BLaER1 (cell line): ENCODE measurements around the gene CA11.
A peak's percentile ranks its signal among the peaks of the same experiment; 100 is the strongest.

Experiments
- H3K27ac ChIP-seq: shearing (Covaris generic); formaldehyde crosslinking; 2 replicates; pipeline ENCODE4 v1.8.1; 2022
- H3K27me3 ChIP-seq: shearing (Covaris generic); formaldehyde crosslinking; 2 replicates; pipeline ENCODE4 v1.8.1; 2022
- H3K36me3 ChIP-seq: shearing (Covaris generic); formaldehyde crosslinking; 2 replicates; pipeline ENCODE4 v1.8.1; 2022
- H3K4me1 ChIP-seq: shearing (Covaris generic); formaldehyde crosslinking; 2 replicates; pipeline ENCODE4 v1.8.1; 2022
- H3K4me2 ChIP-seq: shearing (Covaris generic); formaldehyde crosslinking; 2 replicates; pipeline ENCODE4 v1.8.1; 2022
- H3K4me3 ChIP-seq: shearing (Covaris generic); formaldehyde crosslinking; 2 replicates; pipeline ENCODE4 v1.8.1; 2022
- H3K9ac ChIP-seq: shearing (Covaris generic); formaldehyde crosslinking; 2 replicates; pipeline ENCODE4 v1.8.1; 2022
- H3K9me3 ChIP-seq: shearing (Covaris generic); formaldehyde crosslinking; 2 replicates; pipeline ENCODE4 v1.8.1; 2022
- H4K20me1 ChIP-seq: shearing (Covaris generic); formaldehyde crosslinking; 2 replicates; pipeline ENCODE4 v1.8.1; 2022
- Cebpa-rat ChIP-seq: shearing (Covaris generic); IDR thresholded peaks from 2 replicates; pipeline ENCODE4 v1.8.1; 2022

Gene CA11

DNA sequence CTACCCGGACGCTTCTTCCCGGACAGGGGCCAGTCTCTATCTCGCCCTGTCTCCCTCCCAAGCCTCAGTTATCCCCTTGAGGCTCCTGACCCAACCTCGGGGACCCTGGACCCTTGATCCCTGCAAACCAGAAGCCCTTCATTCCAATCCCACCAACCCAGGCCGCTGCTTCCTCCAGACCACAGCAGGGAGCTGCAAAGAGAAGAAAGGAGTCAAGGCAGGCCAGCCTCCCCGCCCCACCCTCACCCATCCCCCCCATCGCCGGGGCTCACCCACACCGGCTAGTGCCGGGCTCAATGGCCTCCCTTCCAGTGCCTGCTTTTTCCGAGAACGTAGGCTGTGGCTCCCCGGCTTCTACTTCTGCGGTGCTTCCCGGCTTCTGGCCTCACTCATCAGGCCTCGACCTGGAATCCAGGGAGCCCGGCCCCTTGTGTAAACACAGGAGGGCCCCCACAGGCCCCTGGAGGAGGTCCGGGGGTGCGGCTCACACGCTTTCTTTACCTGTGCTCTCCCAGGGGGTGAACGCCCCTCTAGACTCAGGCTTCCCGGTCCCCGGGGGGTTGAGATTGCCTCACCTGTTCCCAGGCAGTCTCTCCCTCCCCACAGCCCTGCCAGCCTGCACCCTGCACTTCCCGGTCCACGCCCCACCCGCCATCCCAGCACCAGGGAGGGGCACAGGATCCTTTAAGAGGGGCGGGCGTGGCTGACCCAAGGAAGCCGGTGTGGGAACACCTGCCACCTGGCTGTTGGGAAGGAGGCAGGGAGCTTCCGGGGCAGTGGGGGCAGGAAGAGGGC, 31.4 kb downstream of the CA11 start, which contains the start of gene FAM83E:
TSS of gene FAM83E (minus strand) at position 641 of the 795 bp plus-strand sequence. CDS start 1,704 bp downstream, outside the sequence.
- Histone ChIP-seq H3K4me1 (peaks cover 47% of the 10 kb centered on the region), H3K9me3 (no peaks in the 10 kb centered on the region), H3K36me3 (peaks cover 52% of the 10 kb centered on the region), H3K4me2 (peak within 1 kb of the TSS; percentile 96; the same call in 1 of the 2 replicates), H3K27me3 (no peaks in the 10 kb centered on the region), H3K27ac (peak within 1 kb of the TSS; percentile 26), H4K20me1 (peaks cover 54% of the 10 kb centered on the region), H3K4me3 (no peak within 1 kb of the TSS), H3K9ac (peak within 1 kb of the TSS; percentile 97)
- no peak for TF ChIP-seq Cebpa-rat

GRCh38 chr19:48613852-48614435, 32.0 kb downstream of the CA11 start:
- no peaks in the 10 kb centered on the region for H3K9me3 ChIP-seq
- peak overlapping the region; percentile 26 for H3K27ac ChIP-seq
- no peaks in the 10 kb centered on the region for H3K27me3 ChIP-seq
- TF ChIP-seq Cebpa-rat: no peak
- H4K20me1 ChIP-seq: peaks cover 54% of the 10 kb centered on the region
- H3K4me2 ChIP-seq: no peak overlapping the region
- peaks cover 52% of the 10 kb centered on the region for H3K36me3 ChIP-seq
- peak overlapping the region; percentile 4; the same call in 1 of the 2 replicates for H3K9ac ChIP-seq
- peaks cover 52% of the 10 kb centered on the region for H3K4me1 ChIP-seq
- no peak overlapping the region for H3K4me3 ChIP-seq

GRCh38 chr19:48613024-48613851, 32.7 kb downstream of the CA11 start:
- H3K36me3 ChIP-seq: peaks cover 52% of the 10 kb centered on the region

DNA sequence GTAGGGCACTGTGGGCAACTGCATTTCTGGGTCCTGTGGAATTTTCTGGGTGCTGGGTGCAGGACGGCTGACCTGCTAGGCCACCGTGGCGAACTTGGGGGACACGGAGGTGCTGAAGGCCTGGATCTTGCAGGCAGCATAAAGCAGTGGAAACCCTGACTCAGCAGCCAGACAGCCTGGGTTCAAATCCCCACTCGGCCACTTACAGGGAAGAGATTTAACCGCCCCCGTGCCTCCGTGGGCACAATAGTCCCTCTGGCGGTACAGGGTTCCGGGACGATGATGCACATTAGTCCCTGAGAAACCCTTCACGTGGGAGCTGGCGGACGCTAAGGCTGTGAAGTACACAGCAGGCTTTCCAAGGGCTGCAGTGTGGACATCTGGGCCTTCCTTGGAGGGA, 34.1 kb downstream of the CA11 start:
- no peak for TF ChIP-seq Cebpa-rat
- Histone ChIP-seq H3K27ac (no peak overlapping the region), H3K4me1 (peaks cover 46% of the 10 kb centered on the region), H3K9ac (no peak overlapping the region), H3K27me3 (no peaks in the 10 kb centered on the region), H3K9me3 (no peaks in the 10 kb centered on the region), H4K20me1 (peaks cover 34% of the 10 kb centered on the region), H3K4me2 (no peak overlapping the region), H3K4me3 (no peak overlapping the region), H3K36me3 (peaks cover 40% of the 10 kb centered on the region)

More at GRCh38 chr19:48613024-48613851, 32.7 kb downstream of the CA11 start:
- Histone ChIP-seq H3K4me3 (no peak overlapping the region), H3K27ac (peak overlapping the region; percentile 26; the same call in 1 of the 2 replicates), H3K4me1 (peaks cover 58% of the 10 kb centered on the region), H3K27me3 (no peaks in the 10 kb centered on the region), H3K9ac (no peak overlapping the region), H3K9me3 (no peaks in the 10 kb centered on the region), H3K4me2 (no peak overlapping the region), H4K20me1 (peaks cover 48% of the 10 kb centered on the region)
- TF ChIP-seq Cebpa-rat: no peak

GRCh38 chr19:48609571-48610108, 36.3 kb downstream of the CA11 start:
- no peaks in the 10 kb centered on the region for H3K9me3 ChIP-seq
- peak overlapping the region; percentile 70 for H3K4me2 ChIP-seq
- no peak overlapping the region for H3K9ac ChIP-seq

GRCh38 chr19:48608798-48609263, 37.2 kb downstream of the CA11 start:
- Histone ChIP-seq H3K9me3 (no peaks in the 10 kb centered on the region), H3K4me2 (peak overlapping the region; percentile 70), H3K9ac (peak overlapping the region; percentile 66; the same call in 1 of the 2 replicates), H3K27me3 (no peaks in the 10 kb centered on the region), H4K20me1 (peaks cover 4% of the 10 kb centered on the region; the same call in 1 of the 2 replicates), H3K36me3 (peaks cover 9% of the 10 kb centered on the region), H3K4me3 (no peak overlapping the region), H3K27ac (peak overlapping the region; percentile 67), H3K4me1 (peaks cover 24% of the 10 kb centered on the region)
- TF ChIP-seq Cebpa-rat: no peak

More at GRCh38 chr19:48609571-48610108, 36.3 kb downstream of the CA11 start:
- no peak for TF ChIP-seq Cebpa-rat
- H3K36me3 ChIP-seq: peaks cover 18% of the 10 kb centered on the region
- H3K27ac ChIP-seq: peak overlapping the region; percentile 67
- H3K27me3 ChIP-seq: no peaks in the 10 kb centered on the region
- H3K4me1 ChIP-seq: peaks cover 27% of the 10 kb centered on the region
- peaks cover 12% of the 10 kb centered on the region for H4K20me1 ChIP-seq
- H3K4me3 ChIP-seq: no peak overlapping the region

DNA sequence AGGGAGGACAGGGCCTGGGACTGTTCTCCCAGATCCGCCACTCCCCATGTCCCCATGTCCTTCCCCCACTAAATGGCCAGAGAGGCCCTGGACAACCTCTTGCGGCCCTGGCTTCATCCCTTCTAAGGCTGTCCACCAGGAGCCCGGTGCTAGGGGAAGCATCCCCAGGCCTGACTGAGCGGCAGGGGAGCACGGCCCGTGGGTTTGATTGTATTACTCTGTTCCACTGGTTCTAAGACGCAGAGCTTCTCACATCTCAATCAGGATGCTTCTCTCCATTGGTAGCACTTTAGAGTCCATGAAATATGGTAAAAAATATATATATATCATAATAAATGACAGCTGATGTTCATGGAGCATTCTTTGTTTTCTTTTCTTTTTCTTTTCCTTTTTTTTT, 38.6 kb downstream of the CA11 start:
- TF ChIP-seq Cebpa-rat: no peak
- Histone ChIP-seq H3K4me1 (peaks cover 12% of the 10 kb centered on the region), H3K4me3 (no peak overlapping the region), H3K27me3 (no peaks in the 10 kb centered on the region), H4K20me1 (no peaks in the 10 kb centered on the region), H3K36me3 (peaks cover 7% of the 10 kb centered on the region; the same call in 1 of the 2 replicates), H3K9ac (0 out of 2 replicates have a peak overlapping the region, but pooled peaks have one; percentile 34), H3K27ac (no peak overlapping the region), H3K4me2 (no peak overlapping the region), H3K9me3 (no peaks in the 10 kb centered on the region)

GRCh38 chr19:48606463-48607358, 39.3 kb downstream of the CA11 start, which contains the start of gene SPACA4:
Gene SPACA4 (plus strand): TSS chr19:48606742. CDS start chr19:48606979, 237 bp downstream.
- Histone ChIP-seq H3K27me3 (no peaks in the 10 kb centered on the region), H3K9ac (0 out of 2 replicates have a peak within 1 kb of the TSS, but pooled peaks have one; percentile 34)

More at GRCh38 chr19:48606463-48607358, 39.3 kb downstream of the CA11 start, which contains the start of gene SPACA4:
- Histone ChIP-seq H3K4me1 (peaks cover 12% of the 10 kb centered on the region), H4K20me1 (no peaks in the 10 kb centered on the region), H3K36me3 (peaks cover 7% of the 10 kb centered on the region; the same call in 1 of the 2 replicates), H3K9me3 (no peaks in the 10 kb centered on the region), H3K4me2 (no peak within 1 kb of the TSS), H3K27ac (no peak within 1 kb of the TSS), H3K4me3 (no peak within 1 kb of the TSS)
- TF ChIP-seq Cebpa-rat: no peak
